ENCODE results near the gene ZDHHC19.

DNA sequence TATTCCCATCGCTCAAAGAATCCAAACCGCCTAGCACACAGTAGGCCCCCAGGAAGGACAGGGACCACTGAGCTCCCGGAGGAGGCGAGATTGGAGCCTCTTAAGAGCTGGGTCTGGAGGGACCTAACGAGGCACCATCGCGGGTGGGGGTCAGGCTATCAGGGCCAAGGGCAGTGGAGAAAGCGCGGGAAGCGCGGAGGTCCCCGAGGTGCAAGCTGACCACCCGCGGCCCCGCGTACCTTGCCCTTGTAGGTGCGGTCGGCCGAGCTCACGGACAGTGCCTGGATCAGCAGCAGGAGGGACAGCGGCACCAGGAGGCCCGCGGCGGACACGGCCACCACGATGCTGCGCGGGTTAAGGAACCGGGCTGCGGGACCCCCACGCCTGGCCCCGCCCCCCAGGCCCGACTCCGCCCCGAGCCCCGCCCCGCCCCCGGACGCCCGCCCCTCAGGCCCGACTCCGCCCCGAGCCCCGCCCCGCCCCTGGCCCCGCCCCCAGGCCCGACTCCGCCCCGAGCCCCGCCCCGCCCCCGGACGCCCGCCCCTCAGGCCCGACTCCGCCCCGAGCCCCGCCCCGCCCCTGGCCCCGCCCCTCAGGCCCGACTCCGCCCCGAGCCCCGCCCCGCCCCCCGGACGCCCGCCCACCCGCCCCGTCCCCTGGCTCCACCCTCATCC lies 3.9 kb downstream of the ZDHHC19 start:
- no peak for TF ChIP-seq ZNF423 (tag by site-specific recombination; IDR thresholded peaks at IDR 0.05)
- TF ChIP-seq ZBTB20 (tag by site-specific recombination; IDR thresholded peaks at IDR 0.05) = no peak
- TF ChIP-seq, protein P1, sequence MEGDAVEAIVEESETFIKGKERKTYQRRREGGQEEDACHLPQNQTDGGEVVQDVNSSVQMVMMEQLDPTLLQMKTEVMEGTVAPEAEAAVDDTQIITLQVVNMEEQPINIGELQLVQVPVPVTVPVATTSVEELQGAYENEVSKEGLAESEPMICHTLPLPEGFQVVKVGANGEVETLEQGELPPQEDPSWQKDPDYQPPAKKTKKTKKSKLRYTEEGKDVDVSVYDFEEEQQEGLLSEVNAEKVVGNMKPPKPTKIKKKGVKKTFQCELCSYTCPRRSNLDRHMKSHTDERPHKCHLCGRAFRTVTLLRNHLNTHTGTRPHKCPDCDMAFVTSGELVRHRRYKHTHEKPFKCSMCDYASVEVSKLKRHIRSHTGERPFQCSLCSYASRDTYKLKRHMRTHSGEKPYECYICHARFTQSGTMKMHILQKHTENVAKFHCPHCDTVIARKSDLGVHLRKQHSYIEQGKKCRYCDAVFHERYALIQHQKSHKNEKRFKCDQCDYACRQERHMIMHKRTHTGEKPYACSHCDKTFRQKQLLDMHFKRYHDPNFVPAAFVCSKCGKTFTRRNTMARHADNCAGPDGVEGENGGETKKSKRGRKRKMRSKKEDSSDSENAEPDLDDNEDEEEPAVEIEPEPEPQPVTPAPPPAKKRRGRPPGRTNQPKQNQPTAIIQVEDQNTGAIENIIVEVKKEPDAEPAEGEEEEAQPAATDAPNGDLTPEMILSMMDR (tag by site-specific recombination; IDR thresholded peaks at IDR 0.05) = no peak
- no peak for TF ChIP-seq ZFP69B (tag by site-specific recombination; IDR thresholded peaks at IDR 0.05)
- TF ChIP-seq ZNF248 (tag by site-specific recombination; IDR thresholded peaks at IDR 0.05) = no peak
- no peak for TF ChIP-seq GLIS2 (tag by site-specific recombination; IDR thresholded peaks at IDR 0.05)
- no peak for TF ChIP-seq HOXA7 (CRISPR knock-in tag; IDR thresholded peaks at IDR 0.05; ENCODE audit: borderline replicate concordance)
- TF ChIP-seq ZNF560 (tag by site-specific recombination; IDR thresholded peaks at IDR 0.05; ENCODE audit: borderline replicate concordance) = no peak
- TF ChIP-seq, protein P2, sequence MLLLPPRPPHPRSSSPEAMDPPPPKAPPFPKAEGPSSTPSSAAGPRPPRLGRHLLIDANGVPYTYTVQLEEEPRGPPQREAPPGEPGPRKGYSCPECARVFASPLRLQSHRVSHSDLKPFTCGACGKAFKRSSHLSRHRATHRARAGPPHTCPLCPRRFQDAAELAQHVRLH (tag by site-specific recombination; IDR thresholded peaks at IDR 0.05) = no peak

Data from HEK293 (cell line).